SJCRH30 (cell line): ENCODE results near the gene MARK2. TPM values are rescaled to one million over a fixed set of nuclear protein-coding genes. Genes with fewer than 3 reads are reported as not detected.

ENCODE experiments used
- DNase-seq, 2 experiments: peaks; one replicate each; pipeline ENCODE4 v3.0.0-alpha.2; 2015 to 2020
- H3K27ac ChIP-seq: fragments of 250-450 bp; sonication (Bioruptor Pico); 2 replicates; pipeline ENCODE4 v1.5.1; 2020; ENCODE audit warnings: mild to moderate bottlenecking, moderate library complexity
- H3K27me3 ChIP-seq: fragments of 250-450 bp; sonication (Bioruptor Pico); 2 replicates; pipeline ENCODE4 v1.5.1; 2020; ENCODE audit warnings: mild to moderate bottlenecking, moderate library complexity
- H3K36me3 ChIP-seq: fragments of 250-450 bp; sonication (Bioruptor Pico); 2 replicates; pipeline ENCODE4 v1.5.1; 2020; ENCODE audit warnings: mild to moderate bottlenecking, moderate library complexity
- H3K4me1 ChIP-seq: fragments of 250-450 bp; sonication (Bioruptor Pico); 2 replicates; pipeline ENCODE4 v1.5.1; 2020; ENCODE audit warnings: mild to moderate bottlenecking, moderate library complexity
- H3K4me3 ChIP-seq: fragments of 250-450 bp; sonication (Bioruptor Pico); 2 replicates; pipeline ENCODE4 v1.5.1; 2020; ENCODE audit warnings: mild to moderate bottlenecking, moderate library complexity
- H3K9me3 ChIP-seq: fragments of 250-450 bp; sonication (Bioruptor Pico); replicated peaks from 2 replicates; pipeline ENCODE4 v1.5.1; 2020; ENCODE audit warnings: mild to moderate bottlenecking, moderate library complexity
- total RNA-seq: library from RNA; depleted of rRNA; stranded (reverse); fragments of >200 nt; shearing (Covaris generic); gene quantifications from 2 replicates; pipeline ENCODE4 v1.2.3, GENCODE V29; 2014

Gene MARK2
- total RNA-seq, 1 experiment from 2014 or later, result 23.4 TPM

DNA sequence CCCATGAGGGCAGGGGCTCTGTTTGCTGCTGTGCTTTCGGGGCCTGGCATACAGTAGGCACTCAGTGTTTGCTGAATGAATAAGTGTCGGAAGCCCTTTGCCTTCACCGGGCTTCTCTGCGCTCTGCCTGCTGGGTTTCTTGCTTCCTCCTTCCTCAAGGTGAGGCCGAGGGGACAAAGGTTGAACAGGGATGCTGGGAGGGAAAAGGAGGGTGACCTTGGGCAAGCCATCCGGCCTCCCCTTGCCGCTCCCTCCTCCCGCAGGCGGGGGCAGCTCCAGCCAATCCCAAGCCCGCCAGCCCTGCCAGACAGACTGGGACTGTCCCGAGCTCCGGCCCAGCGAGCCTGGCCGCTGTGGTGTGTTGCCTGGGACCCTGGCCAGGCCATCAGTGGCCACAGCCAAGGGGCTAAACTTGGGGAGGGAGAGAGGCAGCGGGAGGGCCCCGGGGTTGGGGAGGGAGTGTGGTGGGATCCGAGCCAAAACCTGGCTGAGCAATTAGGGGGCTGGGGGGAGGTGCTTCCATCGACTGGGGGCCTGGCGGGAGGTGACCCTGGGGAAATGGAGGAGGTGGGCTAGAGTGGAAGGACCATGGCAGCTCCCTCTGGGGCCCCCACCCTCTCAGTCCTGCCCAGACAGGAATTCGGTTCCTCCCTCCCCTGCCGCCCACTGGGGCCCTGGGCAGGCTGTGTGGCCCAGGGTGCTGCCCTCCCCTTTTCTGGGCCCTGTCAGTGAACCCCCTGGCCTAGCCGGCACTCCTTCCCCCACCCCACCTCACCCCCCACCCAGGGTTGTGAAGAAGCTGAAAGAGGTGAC, 81.4 kb downstream of the MARK2 start:
- peak overlapping the region; percentile 89 for H3K27ac ChIP-seq
- DNase-seq, result peak; percentile 80 to 82
- peaks cover 11% of the 10 kb centered on the region for H3K4me1 ChIP-seq

DNA sequence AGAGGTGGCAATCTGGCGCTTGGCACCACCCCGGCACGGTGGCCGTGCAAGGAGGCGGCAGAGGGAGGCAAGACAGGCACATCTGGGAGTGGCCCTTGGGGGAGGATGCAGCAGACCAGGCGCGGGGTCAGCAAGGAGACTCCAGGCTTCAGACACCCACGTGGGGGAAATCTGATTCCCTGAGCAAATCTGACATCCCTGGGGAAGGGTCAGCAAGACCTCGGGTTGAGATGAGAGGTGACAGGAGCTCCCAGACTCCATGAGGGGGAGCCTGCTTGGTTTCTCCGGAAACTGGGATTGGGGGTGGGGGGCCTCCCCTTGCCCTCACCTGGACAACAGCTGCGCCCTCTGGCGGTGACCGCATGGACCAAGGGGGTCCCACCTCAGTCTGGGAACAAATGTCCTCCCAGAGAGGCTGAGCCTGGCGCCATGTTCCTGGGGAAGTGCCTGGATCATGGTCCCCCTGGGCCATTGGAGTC, 82.1 kb downstream of the MARK2 start:
- Histone ChIP-seq H3K36me3 (no peaks in the 10 kb centered on the region), H3K27me3 (no peaks in the 10 kb centered on the region)
- peak in 1 of 2 experiments; percentile 40 for DNase-seq

More for the DNA sequence above, 81.4 kb downstream of the MARK2 start:
- no peaks in the 10 kb centered on the region for H3K9me3 ChIP-seq
- H3K36me3 ChIP-seq, result no peaks in the 10 kb centered on the region
- no peaks in the 10 kb centered on the region for H3K27me3 ChIP-seq
- peak overlapping the region; percentile 73 for H3K4me3 ChIP-seq

DNA sequence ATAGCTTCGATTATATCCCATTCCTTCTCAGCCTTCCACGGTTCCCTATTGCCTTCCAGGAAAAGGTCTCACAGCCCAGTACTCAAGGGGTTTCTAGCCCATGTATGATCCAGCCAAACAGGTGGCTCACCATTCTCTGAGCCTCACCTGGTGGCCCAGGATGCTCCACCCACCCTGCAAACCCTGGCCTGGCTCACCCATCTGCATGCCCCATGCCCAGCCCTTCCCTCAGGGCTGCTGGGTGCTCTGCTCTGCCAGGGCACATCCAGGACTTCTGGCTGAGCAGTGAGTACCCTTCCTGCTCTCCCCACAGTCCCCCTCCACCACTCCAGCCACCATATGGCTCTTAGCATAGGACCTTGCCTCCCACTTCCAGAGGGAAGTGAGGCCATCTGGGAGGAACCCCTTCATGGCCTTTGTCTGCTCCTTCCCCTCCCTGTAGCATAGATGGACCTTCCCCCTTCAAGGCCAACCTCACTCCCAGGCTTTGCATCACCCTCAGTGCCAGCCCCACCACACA, 83.8 kb downstream of the MARK2 start:
- no peaks in the 10 kb centered on the region for H3K27me3 ChIP-seq
- no peaks in the 10 kb centered on the region for H3K36me3 ChIP-seq
- no peak for DNase-seq
- H3K27ac ChIP-seq, result no peak overlapping the region
- H3K4me3 ChIP-seq, result no peak overlapping the region
- no peaks in the 10 kb centered on the region for H3K9me3 ChIP-seq
- peaks cover 8% of the 10 kb centered on the region for H3K4me1 ChIP-seq

More for the DNA sequence above, 82.1 kb downstream of the MARK2 start:
- Histone ChIP-seq H3K4me1 (peaks cover 11% of the 10 kb centered on the region), H3K4me3 (peak overlapping the region; percentile 73), H3K27ac (peak overlapping the region; percentile 89; the same call in 1 of the 2 replicates), H3K9me3 (no peaks in the 10 kb centered on the region)

DNA sequence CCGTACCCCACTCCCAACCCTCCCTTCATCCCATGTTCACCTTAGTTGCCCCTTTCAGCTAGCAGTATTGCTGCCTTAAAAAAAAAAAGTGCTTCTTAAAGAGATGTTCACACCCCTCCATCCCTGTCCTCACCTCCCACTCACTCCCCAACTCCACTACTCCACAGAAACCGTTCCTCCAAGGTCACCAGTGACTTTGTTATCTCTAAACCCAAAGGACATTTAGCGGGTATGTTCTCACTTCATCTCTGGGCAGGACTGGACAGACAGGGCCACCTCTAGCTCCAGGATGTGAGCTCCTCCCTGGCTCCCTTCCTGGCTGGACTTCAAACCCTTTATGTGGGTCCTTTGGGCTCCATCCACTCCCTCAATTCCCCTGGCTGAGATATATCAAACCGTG, 84.4 kb downstream of the MARK2 start:
- Histone ChIP-seq H3K27me3 (no peaks in the 10 kb centered on the region), H3K9me3 (no peaks in the 10 kb centered on the region), H3K27ac (no peak overlapping the region), H3K4me1 (peaks cover 6% of the 10 kb centered on the region), H3K4me3 (no peak overlapping the region), H3K36me3 (no peaks in the 10 kb centered on the region)
- no peak for DNase-seq

DNA sequence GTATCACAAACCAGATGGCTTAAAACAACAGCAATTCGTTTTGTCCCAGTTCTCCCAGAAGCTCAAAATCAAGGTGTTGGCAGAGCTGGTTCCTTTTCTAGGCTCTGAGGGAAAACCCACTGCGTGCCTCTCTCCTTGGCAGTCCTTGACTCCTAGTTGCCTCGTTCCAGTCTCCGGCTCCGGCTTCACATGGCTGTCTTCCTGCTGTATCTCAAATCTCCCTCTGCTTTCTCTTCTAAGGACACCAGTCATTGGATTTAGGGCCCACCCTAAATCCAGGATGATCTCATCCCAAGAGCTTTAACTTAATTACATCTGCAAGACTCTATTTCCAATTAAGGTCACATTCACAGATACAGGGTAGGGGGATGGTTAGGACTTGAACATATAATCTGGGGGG, 90.7 kb downstream of the MARK2 start:
- no peak for DNase-seq
- H3K27ac ChIP-seq, result no peak overlapping the region

DNA sequence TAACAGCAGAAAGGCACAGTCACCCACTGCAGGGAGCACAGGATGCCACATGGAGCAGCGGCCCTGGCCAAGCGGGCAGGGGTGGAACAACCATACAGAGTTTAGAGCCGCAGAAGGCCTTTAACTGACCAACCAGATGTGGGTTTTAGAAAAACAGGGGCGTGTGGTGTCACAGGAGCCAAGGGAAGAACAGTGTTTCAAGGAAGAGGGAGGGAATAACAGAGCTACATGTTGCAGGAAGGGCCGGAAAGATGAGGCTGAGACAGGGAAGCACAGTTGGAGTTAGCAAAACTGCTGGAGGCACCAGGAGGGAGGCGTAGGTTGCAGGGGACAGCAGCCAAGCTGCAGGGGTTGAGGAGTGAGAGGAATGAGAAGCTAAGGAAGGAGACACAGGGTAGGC, 92.1 kb downstream of the MARK2 start:
- no peak for DNase-seq
- Histone ChIP-seq H3K4me3 (no peak overlapping the region), H3K27me3 (no peaks in the 10 kb centered on the region), H3K9me3 (no peaks in the 10 kb centered on the region), H3K4me1 (peaks cover 16% of the 10 kb centered on the region), H3K36me3 (no peaks in the 10 kb centered on the region), H3K27ac (no peak overlapping the region)

More for the DNA sequence above, 90.7 kb downstream of the MARK2 start:
- Histone ChIP-seq H3K27me3 (no peaks in the 10 kb centered on the region), H3K36me3 (no peaks in the 10 kb centered on the region), H3K4me1 (peaks cover 12% of the 10 kb centered on the region), H3K9me3 (no peaks in the 10 kb centered on the region), H3K4me3 (no peak overlapping the region)

DNA sequence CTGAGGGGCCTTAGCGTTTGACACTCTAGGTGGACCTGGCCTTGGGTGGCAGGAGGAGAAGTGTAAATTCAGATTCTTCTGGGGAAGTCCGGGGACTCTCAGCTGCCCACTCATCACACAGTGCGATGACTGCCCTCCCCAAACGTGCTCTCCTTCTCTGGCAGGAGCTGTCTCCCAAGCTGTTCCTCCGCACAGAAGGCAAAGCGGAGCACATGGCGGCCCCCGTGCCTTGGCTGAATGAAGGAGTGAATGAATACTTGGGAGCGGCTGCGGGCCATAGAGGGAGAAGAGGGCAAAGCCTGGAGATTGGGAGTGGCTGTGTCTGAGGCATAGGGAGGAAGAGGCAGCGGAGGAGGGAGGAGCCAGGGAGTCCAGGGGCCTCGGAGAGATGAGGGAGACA, 93.0 kb downstream of the MARK2 start:
- no peak overlapping the region for H3K4me3 ChIP-seq
- peaks cover 16% of the 10 kb centered on the region for H3K4me1 ChIP-seq
- H3K36me3 ChIP-seq, result no peaks in the 10 kb centered on the region
- H3K27ac ChIP-seq, result no peak overlapping the region
- H3K27me3 ChIP-seq, result no peaks in the 10 kb centered on the region
- no peak for DNase-seq
- H3K9me3 ChIP-seq, result no peaks in the 10 kb centered on the region

DNA sequence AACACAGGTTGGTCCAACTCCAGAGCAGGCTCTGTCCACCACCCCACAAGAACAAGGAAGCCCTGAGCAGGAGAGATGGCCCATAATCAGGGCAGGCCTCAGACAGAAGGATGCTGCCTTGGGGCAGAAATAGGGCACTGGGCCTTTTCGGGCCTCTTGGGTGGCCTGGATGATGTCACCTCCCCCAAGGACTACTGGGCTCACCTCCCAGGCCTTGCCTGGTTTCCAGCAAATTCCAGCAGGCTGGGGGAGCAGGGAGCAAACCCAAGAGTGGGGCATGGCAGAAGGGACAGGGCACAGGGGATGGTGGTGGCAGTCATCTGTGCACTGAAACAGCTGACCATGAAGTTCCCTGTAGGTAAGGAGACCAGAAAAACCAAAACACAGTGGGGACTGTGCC, 94.5 kb downstream of the MARK2 start:
- H3K4me1 ChIP-seq, result peaks cover 16% of the 10 kb centered on the region
- no peak overlapping the region for H3K27ac ChIP-seq
- H3K36me3 ChIP-seq, result no peaks in the 10 kb centered on the region
- H3K9me3 ChIP-seq, result no peaks in the 10 kb centered on the region
- peak in 1 of 2 experiments; percentile 40 for DNase-seq
- no peaks in the 10 kb centered on the region for H3K27me3 ChIP-seq
- no peak overlapping the region for H3K4me3 ChIP-seq

DNA sequence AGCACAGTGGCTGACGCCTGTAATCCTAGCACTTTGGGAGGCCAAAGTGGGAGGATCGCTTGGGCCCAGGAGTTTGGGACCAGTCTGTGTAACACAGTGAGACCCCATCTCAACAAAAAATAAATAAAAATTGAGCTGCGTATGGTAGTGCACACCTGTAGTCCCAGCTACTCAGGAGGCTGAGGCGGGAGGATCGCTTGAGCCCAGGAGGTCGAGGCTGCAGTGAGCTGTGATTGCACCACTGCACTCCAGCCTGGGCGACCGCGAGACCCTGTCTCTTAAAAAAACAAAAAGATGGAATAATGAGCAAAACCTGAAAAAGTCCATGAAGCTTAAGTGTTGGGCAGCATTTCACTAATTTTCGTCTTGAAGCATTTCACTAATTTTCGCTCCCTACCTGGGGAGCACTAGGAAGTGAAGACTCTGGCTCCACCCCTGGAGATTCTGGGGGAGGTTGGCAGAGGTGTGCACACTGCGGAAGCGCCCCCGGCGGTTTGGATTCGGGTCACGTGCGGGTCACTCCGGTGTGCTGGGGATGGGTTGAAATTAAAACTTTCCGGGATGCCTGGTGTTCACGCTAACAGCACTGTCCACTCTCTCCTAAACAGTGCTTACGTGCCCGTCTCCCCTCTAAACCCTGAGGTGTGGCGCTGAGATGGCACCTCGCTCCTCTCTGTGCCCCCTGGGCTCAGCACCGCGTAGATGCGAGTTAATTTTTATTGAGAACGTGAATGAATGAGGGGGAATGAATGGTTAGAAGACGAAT, 99.0 kb downstream of the MARK2 start:
- Histone ChIP-seq H3K36me3 (no peaks in the 10 kb centered on the region), H3K4me1 (peaks cover 16% of the 10 kb centered on the region), H3K9me3 (no peaks in the 10 kb centered on the region), H3K27ac (no peak overlapping the region), H3K4me3 (peak overlapping the region; percentile 84), H3K27me3 (no peaks in the 10 kb centered on the region)
- no peak for DNase-seq

DNA sequence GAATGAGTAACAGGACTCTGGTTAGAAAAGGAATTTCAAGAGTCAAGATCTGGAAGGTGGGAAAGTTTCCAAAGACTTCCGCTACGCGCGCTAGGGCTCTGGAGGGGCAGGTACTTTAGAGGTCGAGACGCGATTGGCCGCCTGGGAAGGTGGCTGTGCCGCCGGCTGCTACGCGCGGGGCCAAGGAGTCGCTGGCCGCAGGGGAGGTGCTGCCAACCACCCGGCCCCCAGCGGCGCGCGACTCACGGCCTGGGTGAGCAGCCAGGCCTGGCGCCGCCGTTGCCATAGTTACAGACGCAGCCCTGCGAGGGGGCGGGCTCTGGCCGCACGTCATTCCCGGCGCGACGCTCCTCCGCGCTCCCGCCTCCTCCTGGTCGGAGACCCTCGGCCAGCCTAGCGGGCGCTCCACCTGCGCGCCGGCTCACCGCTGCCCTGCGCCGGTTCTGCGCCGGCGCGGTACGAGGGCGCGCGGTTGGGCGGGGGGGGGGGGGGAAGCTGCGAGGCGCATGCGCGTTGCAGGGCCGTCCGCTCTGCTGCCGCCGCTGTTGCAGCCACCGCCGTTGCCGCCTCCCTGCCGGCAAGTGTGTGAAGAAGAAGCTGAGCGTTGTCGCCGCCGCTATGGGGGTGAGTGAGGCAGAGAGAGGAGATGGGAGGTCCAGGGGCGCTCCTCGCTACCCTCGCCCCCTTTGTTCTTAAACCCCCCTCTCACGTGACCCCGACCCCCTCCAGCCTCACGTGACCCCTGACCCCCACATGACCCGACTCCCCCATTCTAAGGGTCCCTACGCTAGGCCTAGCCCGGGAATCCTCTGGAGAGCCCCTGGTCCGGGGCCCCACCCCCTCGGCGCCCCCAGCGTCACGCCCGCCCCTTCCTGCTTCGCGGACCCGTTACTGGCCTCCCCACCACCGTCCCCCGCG, 99.8 kb downstream of the MARK2 start, which contains the start of gene NAA40:
TSS of gene NAA40 (plus strand) at position 524 of the 918 bp plus-strand sequence. CDS start at position 619, 95 bp downstream.
- Histone ChIP-seq H3K9me3 (no peaks in the 10 kb centered on the region), H3K27me3 (no peaks in the 10 kb centered on the region), H3K4me3 (peak within 1 kb of the TSS; percentile 84), H3K36me3 (no peaks in the 10 kb centered on the region), H3K27ac (peak within 1 kb of the TSS; percentile 60), H3K4me1 (peaks cover 10% of the 10 kb centered on the region)
- DNase-seq, result peak; percentile 95 to 97

DNA sequence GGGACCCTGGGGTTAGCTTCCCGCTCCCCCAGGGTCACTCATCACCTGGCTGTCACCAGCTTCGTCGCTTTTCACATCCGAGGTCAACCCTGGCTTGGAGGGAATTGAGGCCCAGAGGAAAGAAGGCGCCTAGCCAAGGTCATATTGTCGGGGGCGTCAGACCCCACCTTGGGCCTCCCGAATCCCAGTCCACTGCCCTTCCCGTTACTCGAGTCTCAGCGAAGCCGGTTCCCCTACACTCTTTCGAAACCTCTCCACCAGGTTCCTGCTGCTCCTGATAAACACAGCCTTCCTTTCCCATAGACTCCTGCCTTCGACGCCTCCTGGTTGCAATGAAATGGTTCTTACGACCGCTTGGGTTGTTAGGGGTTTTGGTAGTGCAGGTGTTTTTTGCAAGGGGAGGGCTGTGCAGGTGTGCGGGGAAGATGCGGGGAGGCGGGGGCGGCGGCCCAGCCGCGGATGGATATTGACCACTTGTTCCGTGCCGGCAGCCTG, 100.5 kb downstream of the MARK2 start:
- Histone ChIP-seq H3K27ac (peak overlapping the region; percentile 60), H3K4me1 (peaks cover 4% of the 10 kb centered on the region; the same call in 1 of the 2 replicates)
- DNase-seq, result no peak

DNA sequence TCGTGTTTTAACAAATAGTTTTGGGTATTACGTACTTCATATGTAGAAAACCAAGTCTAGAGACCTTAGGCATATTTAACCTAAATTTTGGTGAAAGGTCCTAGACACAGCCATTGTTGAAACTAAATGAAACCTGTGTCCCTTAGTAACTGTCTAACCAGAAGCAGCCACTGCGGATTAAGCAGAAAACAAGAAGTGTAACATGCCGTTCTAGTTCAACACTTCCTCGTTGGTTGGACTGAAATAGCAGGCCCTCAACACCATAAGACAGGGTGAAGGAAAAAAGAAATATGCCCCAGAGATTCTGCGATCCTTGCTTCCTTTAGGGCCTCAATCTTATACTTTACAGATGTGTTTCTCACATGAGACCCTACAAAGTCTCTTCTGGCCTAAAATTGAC, 101.9 kb downstream of the MARK2 start:
- Histone ChIP-seq H3K27ac (no peak overlapping the region), H3K36me3 (no peaks in the 10 kb centered on the region), H3K4me3 (no peak overlapping the region), H3K4me1 (no peaks in the 10 kb centered on the region), H3K27me3 (no peaks in the 10 kb centered on the region), H3K9me3 (no peaks in the 10 kb centered on the region)
- no peak for DNase-seq

More for the DNA sequence above, 100.5 kb downstream of the MARK2 start:
- Histone ChIP-seq H3K36me3 (no peaks in the 10 kb centered on the region), H3K9me3 (no peaks in the 10 kb centered on the region), H3K4me3 (peak overlapping the region; percentile 84), H3K27me3 (no peaks in the 10 kb centered on the region)

DNA sequence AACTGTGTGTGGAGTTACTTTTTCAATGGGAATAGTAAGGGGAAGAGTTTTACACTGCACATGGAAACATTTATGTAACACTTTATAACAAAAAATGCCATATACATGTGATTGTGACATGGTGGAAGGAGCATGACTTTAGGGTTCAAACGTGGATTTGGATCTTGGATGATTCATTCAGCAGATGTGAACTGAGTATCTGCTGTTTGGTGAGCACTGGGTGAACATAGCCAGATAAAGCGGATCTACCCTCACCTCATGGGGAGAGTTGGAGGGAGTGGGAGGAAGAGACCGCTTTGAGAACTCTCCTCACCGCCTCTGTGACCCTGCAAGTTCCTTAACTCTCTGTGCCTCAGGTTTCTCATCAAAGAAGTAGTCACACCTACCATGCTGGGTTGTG, 103.0 kb downstream of the MARK2 start:
- H3K27ac ChIP-seq, result no peak overlapping the region
- no peak for DNase-seq
- H3K27me3 ChIP-seq, result no peaks in the 10 kb centered on the region
- no peaks in the 10 kb centered on the region for H3K4me1 ChIP-seq
- H3K36me3 ChIP-seq, result peaks cover 10% of the 10 kb centered on the region; the same call in 1 of the 2 replicates
- no peak overlapping the region for H3K4me3 ChIP-seq
- H3K9me3 ChIP-seq, result no peaks in the 10 kb centered on the region

DNA sequence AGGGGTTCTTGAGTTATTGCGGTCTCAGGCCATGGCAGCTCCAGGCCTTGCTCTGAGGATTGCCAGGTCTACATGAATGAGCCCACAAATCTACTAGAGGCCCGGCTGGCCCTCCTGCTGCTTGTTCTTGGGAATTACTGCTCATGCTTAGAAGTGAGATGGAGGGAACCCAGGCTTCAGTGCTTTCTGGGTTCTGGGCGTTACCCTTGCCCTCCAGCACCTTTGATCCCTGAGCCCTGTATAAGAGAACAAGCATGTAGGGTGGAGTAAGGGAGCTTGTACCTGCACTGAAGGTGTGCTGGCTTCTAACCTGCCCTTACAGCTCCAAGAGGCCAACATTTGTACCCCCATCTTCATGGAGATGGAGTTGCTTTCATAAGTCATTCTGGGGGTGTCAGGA, 103.9 kb downstream of the MARK2 start:
- no peaks in the 10 kb centered on the region for H3K27me3 ChIP-seq

More for the DNA sequence above, 103.9 kb downstream of the MARK2 start:
- Histone ChIP-seq H3K9me3 (no peaks in the 10 kb centered on the region), H3K36me3 (peaks cover 13% of the 10 kb centered on the region), H3K27ac (no peak overlapping the region), H3K4me3 (no peak overlapping the region), H3K4me1 (no peaks in the 10 kb centered on the region)
- DNase-seq, result no peak
